ENCODE data around the gene KHDC1L.
"Not testable (repeated sequence)": the region's sequence is repeated elsewhere in the genome, so short reads cannot be mapped to it uniquely, and the experiment has no call there.

Gene KHDC1L, protein sequence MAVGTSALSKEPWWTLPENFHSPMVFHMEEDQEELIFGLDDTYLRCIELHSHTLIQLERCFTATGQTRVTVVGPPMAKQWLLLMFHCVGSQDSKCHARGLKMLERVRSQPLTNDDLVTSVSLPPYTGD

DNA sequence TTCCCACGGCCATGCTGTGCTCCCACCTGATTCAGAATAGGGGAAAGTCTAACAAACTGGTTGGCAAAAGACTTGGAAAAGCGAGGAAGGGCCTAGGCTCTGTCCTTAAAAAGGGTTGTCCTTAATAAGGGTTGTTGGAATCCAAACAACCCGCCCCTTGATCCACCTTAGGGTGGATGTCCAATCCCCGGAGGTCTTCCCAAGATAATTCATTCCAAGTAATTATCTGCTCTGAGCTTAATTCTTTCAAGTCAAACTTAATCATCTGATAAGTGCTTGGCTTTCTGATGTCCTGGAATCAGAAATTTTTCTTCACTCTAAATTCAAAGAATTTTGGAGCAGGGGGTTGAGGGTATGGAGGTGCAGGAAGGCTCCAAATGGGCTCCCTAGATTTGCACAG lies at the start of gene KHDC1L:
Gene KHDC1L (minus strand): TSS at position 101 of the 400 bp plus-strand sequence. CDS start 88 bp downstream, at position 13.
- no peak for DNase-seq (ENCODE audit: low spot score)

DNA sequence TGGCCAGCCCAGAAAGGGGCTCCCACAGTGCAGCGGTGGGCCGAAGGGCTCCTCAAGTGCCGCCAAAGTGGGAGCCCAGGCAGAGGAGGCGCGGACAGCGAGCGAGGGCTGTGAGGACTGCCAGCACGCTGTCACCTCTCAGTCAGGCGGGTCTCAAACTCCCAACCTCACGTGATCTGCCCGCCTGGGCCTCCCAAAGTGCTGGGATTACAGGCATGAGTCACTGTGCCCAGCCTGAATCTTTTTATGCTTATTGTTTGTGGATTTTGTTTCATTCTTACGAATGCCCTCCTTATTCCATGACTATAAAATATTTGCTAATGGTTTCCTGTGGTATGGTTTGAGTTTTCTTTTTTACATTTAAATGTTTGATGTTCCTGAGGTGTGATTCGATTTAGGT lies 44.0 kb upstream of the KHDC1L start:
- not testable (repeated sequence) for DNase-seq (ENCODE audit: low spot score)

DNA sequence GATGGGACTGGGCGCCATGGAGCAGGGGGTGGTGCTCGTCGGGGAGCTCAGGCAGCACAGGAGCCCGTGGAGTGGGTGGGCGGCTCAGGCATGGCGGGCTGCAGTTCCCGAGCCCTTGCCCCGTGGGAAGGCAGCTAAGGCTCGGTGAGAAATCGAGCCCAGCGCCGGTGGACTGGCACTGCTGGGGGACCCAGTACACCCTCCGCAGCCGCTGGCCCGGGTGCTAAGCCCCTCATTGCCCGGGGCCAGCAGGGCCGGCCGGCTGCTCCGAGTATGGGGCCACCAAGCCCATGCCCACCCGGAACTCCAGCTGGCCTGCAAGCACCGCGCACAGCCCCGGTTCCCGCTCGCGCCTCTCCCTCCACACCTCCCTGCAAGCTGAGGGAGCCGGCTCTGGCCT lies 43.6 kb upstream of the KHDC1L start:
- DNase-seq (ENCODE audit: low spot score): not testable (repeated sequence)

DNA sequence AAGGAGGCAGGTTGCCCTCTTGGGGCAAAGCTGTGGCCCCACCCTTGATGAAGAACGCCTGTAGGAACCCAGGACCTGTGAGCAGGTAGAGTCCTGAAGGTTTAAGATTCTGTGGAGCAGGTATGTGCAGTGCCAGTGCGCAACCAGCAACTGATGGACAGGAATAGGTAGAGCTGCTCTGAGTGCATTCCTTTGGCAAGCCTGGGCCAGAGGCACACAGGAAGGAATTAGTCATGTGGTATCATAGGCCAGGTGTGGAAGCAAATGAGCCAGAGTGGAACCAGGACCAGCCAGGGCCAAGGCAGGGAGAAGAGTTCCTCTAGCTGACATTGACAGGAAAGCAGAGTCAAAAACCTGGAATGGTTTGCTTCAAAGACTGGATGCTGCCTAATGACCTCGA lies 39.1 kb upstream of the KHDC1L start:
- no peak for DNase-seq (ENCODE audit: low spot score)

DNA sequence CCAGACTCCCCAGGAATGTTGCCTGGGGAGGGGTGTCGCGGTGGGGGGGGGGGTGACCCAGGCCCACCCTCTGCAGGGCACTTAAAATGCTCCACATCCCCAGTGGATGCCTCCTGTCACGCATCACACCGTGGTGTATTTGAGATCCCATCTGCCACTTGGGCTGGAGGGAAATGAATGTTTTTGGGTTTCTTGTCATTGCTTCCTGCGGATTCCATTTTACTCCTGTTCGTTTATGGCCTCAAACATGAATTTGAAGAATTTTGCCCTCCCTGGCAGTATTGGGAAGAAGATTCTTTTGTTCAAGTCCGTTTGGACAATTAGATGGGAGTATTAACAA lies 38.2 kb upstream of the KHDC1L start:
- DNase-seq (ENCODE audit: low spot score): no peak

DNA sequence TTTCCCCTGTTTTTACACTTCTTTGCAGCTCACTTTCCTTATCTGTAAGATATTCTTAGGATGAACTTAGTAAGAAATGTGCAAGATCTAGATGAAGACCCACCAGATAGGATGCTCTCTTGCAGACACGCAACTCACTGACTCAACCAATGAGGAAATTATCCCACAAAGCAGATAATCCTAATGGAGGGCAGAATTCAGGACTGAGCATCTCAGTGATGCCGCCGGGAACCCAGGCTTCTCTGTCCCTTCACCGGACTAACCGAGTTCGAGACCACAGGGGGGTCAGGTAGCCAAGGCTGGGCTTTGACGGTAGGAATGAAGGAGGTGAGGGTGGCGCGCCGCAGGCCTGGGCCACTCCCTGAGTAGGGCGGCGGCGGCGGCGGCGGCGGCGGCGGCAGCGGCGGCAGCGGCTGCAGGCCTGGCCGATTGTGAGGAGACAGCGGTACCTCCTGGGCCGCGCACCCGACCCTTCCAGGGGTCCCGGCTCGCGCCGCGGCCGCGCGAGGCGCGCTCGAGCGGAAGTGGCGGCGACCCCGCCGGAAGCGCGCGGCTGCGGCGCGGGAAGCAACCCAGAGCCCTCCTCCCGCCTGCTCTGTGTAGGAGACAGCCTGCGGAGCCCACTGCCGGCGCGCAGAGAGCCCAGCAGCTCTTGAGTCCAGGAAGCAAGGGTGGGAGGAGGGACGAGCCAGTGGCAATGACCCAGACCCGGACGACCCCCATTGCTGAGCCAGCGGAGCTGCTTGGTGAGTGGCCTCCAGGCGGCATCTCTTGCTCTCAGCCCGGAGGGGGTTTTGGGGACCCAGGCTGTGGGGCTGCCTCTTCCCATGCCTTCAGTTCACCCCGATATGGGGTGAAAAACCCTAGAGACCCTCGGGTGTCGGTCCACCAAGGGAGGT lies 37.6 kb upstream of the KHDC1L start, which contains the start of gene KHDC1:
Gene KHDC1 (minus strand): TSS at position 526 of the 899 bp plus-strand sequence. CDS start 20,679 bp downstream, outside the sequence.
- DNase-seq (ENCODE audit: low spot score): no peak

DNA sequence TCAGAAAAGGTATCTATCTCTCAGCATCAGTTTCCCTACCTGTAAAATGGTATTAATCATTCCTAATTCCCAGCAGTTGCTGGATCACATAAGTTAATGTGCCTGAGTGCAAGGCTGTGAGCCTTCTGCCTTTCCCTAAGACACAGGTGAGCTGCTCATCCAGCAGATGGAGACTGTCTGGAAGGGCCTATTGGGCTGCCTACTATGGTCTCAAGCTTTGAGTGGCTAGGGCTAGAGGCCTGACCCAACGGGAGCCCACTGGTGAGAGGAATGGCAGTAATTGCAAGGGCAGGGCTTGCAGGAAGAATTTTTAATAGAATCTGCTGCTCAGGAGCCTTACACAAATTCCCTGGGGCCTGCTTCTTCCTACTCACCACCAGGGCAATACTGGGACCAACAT lies 33.4 kb upstream of the KHDC1L start:
- no peak for DNase-seq (ENCODE audit: low spot score)

DNA sequence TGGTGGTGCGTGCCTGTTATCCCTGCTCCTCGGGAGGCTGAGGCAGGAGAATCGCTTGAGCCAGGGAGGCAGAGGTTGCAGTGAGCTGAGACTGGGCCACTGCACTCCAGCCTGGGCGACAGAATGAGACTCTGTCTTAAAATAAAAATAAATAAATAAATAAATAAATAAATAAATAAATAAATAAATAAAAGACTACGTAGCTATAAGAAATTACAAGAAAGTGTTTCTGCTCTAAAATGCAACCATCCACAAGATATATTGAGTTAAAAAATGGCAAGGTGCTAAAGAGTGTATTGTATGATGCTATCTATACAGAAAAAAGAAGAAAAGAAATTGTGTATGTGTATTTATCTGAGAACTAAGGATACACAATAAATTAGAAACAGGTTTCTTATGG lies 29.0 kb upstream of the KHDC1L start:
- DNase-seq (ENCODE audit: low spot score): not testable (repeated sequence)

DNA sequence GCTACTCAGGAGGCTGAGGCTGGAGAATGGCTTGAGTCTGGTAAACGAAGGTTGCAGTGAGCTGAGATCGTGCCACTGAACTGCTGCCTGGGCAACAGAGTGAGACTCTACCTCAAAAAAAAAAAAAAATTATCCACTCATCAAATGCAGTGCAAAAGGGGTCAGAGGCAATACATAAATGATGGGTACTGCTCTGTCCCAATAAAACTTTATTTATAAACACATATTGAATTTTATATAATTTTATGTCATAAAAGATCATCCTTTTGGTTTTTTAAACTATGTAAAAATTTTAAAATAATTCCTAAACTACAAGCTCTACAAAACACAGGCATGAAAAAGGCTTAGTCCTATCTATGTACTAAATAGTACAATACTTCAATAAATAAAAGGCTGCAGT lies 27.4 kb upstream of the KHDC1L start:
- no peak for DNase-seq (ENCODE audit: low spot score)

DNA sequence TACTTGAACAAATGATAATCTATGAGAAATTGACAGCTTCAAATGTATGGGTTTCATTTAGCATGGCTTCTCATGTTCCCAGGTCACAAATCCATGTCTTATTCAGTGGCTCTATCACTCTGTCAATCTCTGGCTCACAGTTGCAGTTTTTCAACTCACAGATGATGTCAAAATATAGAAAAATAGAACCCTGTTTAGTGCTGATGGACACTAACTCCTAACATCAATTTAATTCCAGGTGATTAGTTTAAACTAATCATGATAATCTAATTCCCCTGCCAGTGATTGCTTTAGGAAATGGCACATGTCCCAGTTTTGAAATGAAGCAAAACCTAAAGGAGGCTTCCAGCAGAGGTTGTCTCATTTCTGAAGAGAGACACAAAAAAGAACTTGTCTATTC lies 24.7 kb upstream of the KHDC1L start:
- DNase-seq (ENCODE audit: low spot score): no peak

DNA sequence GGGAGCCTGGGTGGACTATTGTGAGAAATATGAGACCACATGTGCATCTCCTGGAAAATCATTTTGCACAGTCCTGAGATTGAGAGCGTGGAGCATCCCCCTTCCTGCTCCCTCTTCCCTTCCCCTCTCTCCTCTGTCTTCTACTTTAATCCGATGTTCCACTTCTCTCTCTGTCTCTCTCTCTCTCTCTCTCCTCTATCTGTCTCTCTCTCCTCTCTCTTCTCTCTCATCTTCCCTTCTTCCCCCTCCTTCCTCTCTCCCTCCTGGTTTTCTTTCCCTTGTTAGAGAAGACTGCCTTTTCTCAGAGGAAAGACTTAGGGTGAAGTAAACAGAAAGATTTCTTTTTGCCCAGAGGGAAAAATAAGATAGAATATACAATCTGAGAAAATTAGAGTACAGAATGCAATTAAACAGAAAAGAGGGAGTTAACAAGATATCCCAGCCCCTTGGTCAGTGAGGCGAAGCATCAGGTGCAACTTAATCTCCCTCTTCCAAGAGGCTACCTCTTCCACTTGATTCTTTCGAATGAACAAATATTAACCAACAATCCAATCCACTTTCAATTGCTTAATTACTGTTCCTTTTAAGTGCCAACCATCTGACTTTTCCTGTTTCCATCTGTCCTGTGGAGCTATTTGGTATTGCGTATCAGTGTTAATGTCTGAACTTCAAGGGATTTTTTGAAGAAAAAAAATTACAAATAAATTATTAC lies 23.1 kb upstream of the KHDC1L start:
- no peak for DNase-seq (ENCODE audit: low spot score)

DNA sequence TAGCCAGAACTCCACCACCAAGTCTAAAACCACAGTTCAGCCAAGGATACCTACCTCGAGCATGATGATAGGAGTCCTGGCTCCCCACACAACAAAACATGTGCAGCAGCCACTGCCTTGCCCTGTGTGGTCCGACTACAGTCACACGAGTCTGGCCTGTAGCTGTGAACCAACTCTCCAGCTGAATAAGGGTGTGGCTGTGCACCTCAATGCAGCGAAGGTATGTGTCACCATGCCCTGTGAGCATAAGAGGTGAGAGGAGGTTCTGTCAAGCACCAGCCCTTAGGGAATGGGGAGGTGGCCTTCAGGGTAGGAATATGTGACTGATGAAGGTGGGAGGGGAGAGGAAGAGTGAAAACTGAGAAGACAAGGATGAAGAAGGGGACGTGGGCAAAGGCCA lies 16.7 kb upstream of the KHDC1L start:
- no peak for DNase-seq (ENCODE audit: low spot score)

DNA sequence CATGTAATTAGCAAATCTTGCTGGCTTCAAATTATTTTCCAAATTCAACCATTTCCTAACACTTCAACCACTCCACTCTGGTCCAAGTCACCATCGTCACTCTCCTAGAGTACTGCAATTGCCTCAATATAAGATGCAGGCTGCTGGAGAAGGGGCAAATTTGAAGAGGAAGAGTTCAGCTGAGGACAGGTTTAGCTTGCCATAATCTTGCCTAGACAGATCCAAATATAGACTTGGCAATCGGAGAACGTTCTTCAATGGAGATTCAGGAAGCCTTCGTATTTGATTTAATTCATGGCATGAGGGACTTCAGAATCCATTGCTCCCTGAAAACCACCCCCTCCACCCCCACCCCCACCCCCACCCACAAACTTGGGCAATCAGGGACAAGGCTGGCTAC lies 15.4 kb upstream of the KHDC1L start:
- DNase-seq (ENCODE audit: low spot score): no peak

DNA sequence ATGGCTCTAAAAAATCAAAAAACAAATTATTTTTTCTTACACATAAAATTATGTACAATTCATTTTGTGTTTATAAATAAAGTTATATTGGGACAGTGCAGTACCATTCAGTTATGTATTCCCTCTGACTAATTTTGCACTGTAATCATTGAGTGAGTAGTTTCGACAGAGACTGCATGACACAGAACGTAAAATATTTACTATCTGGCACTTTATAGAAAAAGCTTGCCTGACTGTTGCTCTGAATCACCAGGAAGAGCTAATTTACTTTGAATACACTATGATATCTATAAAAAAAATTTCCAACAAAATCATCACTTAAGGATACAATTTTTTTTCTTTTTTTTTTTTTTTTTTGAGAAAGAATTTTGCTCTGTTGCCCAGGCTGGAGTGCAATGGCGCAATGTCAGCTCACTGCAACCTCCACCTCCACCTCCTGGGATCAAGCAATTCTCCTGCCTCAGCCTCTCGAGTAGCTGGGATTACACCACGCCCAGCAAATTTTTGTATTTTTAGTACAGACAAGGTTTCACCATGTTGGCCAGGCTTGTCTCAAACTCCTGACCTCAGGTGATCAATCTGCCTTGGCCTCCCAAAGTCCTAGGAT lies 11.0 kb upstream of the KHDC1L start:
- DNase-seq (ENCODE audit: low spot score): no peak

DNA sequence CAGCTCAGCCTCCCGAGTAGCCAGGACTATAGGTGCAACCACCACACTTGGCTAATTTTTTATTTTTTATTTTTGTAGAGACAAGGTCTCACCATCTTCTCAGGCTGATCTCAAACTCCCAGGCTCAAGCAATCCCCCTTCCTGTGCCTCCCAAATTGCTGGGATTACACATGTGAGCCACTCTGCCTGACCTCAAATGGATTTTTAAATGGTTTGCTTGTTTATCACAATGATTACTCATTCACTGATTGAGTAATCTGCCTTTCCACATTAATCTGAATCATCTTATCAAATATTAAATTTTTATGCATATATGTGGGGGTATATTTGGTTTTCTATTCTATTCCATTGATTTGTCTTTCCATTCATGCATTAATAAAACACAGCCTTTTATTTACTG lies 9.4 kb upstream of the KHDC1L start:
- DNase-seq (ENCODE audit: low spot score): no peak

DNA sequence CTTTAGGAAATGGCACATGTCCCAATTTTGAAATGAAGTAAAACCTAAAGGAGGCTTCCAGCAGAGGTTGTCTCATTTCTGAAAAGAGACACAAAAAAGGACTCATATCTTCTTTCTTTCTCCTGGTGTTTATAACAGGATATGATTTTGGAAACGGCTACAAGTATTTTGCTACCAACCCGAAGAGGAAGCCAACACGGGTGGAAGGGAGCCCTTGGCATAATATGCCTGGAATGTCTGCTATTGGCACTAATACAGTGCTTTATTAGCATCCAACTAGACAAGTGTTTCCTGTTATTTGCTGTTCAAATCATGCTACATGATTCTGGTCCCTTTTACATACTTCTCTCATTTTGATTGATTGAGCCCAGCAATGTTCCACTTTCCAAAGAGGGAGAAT lies 8.7 kb upstream of the KHDC1L start:
- DNase-seq (ENCODE audit: low spot score): not testable (repeated sequence)

DNA sequence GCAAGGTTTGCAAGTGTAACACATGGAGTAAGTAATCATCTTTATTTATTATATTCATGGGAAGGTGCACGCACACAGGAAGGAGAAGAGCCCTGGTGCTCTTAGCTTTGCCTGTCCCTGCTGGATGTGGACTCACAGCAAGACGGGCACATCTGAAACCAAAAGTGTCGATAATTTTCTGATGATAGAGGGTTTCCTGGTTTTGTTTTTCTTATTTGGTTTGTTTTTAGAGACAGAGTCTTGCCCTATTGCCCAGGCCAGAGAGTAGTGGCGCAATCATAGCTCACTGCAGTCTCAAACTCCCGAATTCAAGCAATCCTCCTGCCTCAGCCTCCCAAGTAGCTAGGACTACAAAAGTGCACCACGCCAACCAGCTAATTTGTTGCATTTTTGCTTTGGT lies 7.8 kb upstream of the KHDC1L start:
- DNase-seq (ENCODE audit: low spot score): no peak

DNA sequence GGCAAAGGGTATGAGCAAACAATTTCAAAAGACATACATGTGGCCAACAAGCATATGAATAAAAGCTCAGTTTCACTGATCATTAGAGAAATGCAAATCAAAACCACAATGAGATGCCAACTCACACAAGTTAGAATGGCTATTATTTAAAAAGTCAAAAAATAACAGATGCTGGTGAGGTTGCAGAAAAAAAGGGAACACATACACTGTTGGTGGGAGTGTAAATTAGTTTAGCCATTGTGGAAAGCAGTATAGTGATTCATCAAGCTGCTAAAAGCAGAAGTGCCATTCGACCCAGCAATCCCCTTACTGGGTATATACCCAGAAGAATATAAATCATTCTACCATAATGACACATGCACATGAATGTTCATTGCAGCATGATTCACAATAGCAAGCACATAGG lies 6.7 kb upstream of the KHDC1L start:
- DNase-seq (ENCODE audit: low spot score): no peak

DNA sequence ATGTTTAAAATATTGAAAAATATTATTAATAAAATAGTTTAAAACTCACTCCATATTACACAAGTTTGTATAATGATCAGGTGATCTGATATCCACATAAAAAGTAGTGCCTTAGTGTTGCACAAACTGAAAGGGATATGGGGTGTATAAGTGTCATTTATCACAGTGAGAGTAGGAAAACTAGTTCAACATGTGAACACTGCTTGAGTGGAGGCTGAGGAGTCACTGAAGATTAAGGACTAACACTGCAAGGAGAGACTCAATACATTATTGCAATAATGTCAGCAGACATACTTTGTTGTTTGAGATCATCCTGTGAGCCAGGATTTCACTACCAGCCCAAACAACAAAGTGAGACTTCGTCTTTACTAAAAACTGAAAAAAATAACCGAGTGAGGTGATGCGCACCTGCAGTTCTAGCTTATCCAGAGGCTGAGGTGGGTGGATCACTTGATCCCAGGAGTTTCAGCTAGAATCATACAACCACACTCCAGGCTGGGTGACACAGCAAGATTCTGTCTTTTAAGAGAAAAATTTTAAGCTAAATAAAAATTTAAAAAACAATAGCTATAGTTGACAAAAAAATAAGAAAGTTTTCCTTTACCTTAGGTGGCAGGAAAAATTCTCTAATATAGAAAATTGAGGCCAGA lies 2.4 kb upstream of the KHDC1L start:
- DNase-seq (ENCODE audit: low spot score): no peak

DNA sequence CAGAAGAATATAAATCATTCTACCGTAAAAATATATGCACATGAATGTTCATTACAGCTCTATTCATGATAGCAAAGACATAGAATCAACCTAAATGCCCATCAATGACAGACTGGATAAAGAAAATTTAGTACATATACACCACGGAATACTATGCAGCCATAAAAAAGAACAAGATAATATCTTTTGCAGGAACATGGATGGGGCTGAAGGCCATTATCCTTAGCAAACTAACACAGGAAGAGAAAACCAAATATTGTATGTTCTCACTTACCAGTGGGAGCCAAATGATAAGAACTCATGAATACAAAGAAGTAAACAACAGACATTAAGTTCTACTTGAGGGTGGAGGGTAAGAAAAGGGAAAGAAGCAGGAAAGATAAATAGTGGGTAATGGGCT lies 8.4 kb downstream of the KHDC1L start:
- DNase-seq (ENCODE audit: low spot score): no peak

DNA sequence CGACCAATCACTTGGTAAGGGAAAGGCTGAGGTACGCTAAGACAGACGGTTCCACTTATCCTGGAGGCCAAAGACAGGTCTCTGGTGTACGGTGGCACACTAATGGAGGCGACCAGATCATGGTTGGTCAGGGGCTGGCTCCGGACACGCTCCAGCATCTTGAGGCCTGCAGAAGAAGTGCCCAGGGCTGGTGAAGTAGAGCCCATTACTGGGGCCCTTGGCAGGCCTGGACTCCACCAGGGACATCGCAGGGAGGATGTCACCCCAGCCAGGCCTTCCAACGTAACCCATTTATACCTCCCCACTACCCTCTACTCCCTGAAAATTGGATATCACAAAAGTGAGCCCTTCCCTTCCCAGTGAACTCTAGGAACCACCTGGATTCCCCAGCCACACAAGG lies 16.2 kb downstream of the KHDC1L start:
- DNase-seq (ENCODE audit: low spot score): no peak

DNA sequence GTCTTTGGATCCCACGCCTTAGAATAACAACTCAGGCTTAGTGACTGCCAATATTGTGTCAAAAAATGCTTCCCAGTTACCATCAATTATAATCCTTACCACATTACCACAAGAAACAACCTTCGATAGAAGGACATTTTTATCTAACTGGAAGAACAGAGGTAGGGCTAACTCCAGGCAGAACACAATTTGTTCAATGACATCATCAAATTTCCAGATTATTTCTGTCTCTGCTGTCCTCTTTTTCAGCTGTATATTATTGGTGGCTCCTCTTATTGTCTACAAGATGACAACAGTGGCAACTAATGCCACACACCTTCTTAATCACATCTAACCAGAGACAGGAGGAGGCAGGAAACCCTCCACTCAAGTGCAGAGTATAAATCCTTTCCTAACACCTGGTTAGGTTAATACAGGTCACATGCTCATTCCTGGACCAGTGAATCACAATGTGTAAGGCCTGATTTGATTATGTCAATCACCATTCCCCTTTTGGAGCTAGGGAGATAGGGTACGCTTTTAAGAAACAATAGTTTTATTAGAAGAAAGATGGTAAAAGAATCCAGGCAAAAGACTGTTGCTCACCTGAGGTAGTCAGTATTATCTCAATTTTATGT lies 18.0 kb downstream of the KHDC1L start:
- no peak for DNase-seq (ENCODE audit: low spot score)
